CD4-positive, alpha-beta T cell treated with Interleukin-1 beta for 1 hour (primary cell): Measurements from ENCODE around the gene ZMYM2.

Source experiments
- DNase-seq, 2 donors: peaks; one replicate each; pipeline ENCODE4 v3.0.0-alpha.2; 2020 to 2022

The ZMYM2 gene

GRCh38 chr13:20140487-20140886 lies 182.0 kb downstream of the ZMYM2 start:
- DNase-seq = no peak
